HG03469 (cell line): ENCODE data around the gene PPP2R5B.

Source experiments
- ATAC-seq: cut with Tn5 transposase; IDR thresholded peaks from one replicate; pipeline ENCODE4 v1.9.1; 2021; ENCODE audit warnings: mild to moderate bottlenecking, moderate library complexity, moderate number of reproducible peaks; ENCODE audit not compliant: unreplicated experiment

Gene PPP2R5B

GRCh38 chr11:64926689-64927088 is 2.2 kb downstream of the PPP2R5B start:
- no peak for ATAC-seq

DNA sequence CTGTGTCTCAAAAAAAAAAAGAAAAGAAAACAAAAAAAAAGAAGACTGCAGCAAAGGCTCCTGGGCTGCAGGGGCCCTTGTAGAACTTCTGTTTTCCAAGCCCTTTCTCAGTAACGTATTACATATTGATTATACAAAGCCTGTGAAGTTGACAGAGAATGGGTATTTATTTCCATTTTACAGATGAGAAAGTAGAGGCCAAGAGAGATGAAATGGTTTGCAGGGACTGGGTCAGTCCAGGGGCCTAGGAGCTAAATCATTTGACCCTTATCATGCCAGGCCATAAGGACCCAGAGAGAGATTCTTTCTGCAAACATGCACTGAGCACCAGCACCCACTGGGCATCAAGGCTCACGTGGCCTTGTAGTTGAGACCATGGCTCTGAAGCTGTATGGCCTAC is 4.5 kb downstream of the PPP2R5B start:
- ATAC-seq: no peak

DNA sequence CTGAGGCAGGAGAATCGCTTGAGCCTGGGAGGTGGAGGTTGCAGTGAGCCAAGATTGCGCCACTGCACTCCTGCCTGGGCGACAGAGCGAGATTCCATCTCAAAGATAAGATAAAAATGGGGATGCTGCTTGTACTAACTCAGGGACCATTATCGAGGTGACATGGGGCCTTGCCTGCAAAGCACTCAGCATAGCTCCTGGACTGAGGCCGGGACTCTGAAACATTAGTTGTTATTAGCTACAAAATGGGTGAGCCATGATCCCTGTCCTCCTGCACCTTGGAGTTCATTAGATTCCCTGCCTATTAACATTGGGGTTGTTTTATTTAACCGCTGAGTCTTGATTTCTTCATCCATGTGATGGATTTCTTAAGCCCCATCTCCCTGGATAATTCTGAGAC is 5.1 kb downstream of the PPP2R5B start:
- no peak for ATAC-seq

- ATAC-seq: no peak
Measured at GRCh38 chr11:64930340-64930739, 5.9 kb downstream of the PPP2R5B start.

- ATAC-seq: no peak
Measured at GRCh38 chr11:64931290-64931689, 6.8 kb downstream of the PPP2R5B start.

GRCh38 chr11:64932324-64932723 is 7.8 kb downstream of the PPP2R5B start:
- ATAC-seq: no peak

GRCh38 chr11:64933213-64933934 is 8.9 kb downstream of the PPP2R5B start:
- no peak for ATAC-seq

DNA sequence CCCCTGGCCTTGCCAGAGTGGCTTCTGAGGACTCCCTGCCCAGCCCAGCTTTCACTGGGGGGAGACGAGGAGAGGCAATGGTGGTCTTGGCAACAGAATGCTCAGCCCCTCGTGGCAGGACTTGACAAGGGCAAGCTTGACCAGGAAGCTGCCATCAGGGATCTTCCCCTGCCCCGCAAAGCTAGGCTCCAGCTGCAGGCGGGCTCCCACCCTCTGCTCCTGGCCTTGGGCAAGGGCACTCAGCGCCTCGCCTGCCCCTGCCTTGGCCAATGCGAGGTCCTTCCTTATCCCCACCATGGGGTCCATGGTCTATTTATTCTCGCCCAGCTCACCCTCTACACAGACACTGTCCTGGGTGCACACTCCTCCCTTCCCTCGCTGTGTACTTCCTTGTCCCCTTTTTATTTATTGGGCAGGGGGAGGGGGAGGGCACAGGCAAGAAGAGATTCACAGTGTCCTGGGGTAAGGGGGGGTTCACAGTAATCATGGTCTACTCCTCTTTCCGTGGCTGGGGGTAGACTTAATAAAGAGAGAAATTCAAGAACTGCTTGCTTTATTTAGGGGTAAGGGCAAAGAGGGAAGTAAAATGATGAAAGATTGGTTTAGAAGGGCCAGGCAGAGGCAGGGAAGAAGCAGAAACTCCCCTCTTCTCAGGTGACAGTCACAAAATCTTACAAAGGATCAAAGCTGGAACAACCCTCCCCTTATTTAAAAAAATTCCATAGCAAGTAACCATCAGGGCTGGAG is 9.6 kb downstream of the PPP2R5B start:
- ATAC-seq: no peak

DNA sequence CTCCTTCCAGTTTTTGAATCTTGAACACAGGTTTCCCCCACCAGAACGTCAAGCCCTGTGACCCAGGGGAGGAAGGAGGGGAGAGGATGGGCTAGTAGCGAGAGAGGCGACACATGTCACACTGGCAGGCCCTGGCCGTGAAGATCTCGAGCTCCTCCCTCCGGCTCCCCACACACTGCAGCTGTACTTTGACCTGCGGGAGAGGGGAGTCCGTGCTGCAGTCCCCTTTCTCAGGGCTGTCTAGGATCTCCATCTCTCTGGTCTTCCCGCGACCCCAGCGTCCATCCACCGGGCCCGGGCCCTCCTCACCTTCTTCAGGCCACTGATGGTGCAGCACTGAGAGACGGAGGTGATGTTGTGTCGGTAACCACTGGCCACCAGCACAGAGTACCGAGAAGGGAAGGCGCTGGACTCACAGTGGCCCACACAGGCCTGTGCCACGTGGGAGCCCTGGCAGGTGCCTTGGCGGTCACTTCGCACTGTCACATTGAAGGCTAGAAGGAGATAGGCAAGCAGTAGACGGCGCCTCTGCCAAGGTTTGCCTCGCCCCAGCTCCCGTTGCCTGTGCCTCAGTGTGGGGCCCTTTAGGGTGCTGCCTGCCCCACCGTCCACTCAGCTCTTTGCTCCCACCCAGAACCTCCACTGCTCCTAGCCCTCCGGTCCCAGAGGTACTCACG is 10.3 kb downstream of the PPP2R5B start:
- no peak for ATAC-seq

DNA sequence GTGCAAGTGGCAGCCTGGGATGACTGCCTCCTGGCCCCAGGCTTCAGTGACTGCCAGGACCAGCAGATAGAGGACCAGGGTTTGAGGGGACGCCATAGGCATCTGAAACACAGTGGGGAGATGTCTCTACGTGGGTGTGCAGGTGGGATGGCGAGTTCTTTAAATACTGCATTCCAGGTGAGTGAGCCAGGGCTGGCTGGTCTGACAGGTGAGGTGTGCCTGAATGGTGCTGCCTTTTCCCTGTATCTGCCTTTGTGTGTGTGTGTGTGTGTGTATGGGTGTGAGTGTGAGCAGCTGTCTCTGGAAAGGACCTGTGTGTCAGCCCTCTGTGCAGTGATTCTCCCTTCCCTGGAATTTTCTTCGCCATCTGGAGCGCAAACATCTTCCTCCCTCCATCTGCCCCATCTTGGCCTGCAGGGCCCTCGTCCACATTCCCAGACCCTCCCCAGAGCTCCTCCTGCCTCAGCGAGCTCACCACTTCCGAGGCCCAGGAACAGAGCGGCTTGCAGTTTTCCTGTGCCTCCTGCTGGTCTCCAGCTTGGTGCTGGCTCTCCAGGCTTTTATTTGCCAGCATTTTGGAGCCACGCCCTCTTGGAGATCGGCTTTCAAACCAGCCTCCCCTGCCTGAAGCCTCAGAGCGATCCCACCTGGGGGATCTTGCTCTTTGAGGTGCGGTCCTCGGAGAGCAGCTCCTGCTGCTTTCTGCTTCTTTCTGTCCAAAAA is 11.0 kb downstream of the PPP2R5B start, which contains the start of gene GPHA2:
Gene GPHA2 (minus strand): TSS at position 535 of the 723 bp plus-strand sequence. CDS start 433 bp downstream, at position 102.
- ATAC-seq: no peak

GRCh38 chr11:64936539-64936938 is 12.1 kb downstream of the PPP2R5B start:
- ATAC-seq: no peak

DNA sequence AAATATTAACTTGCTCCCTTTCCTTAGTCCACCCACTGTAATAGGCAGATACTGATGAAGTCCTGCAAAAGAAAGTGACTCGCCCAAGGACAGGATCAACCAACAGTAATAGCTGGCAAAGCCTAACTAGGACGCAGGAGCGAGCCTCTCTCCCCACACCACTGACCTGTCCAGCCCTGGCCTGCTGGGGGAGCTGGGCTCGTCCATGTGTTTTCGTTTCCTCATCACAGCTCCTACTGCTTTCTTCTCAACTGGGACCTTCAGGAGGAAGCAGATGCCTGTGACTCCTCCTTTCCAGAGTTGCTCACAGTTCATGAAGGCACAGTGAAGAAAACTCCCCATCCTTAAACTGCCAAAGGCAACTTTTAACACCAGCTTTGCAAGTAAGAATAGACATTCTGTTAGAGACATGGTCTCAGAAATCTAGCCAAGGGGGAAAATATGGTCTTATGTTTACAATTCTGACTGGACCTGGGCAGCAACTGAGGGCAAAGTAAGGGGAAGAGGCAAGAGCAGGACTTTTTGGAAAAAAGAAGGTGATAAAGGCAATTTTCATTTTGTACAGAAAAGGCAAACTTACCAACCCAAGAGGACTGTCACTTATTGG is 22.8 kb downstream of the PPP2R5B start:
- ATAC-seq: no peak

DNA sequence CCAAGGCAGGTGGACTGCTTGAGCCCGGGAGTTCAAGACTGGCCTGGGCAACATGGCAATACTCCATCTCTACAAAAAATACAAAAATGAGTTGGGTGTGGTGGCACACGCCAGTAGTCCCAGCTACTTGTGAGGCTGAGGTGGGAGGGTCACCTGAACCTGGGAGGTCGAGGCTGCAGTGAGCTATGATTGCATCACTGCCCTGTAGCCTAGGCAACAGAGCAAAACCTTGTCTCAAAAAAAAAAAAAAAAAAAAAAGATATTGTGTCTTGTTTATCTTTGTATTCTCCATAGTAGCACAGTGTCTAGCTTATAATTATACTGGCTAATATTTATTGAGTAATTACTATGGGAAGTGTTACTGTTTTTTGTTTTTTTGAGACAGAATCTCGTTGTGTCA is 27.0 kb downstream of the PPP2R5B start:
- no peak for ATAC-seq

GRCh38 chr11:64954201-64954600 is 29.7 kb downstream of the PPP2R5B start:
- ATAC-seq: no peak

- no peak for ATAC-seq
Measured at GRCh38 chr11:64959498-64959897, 35.0 kb downstream of the PPP2R5B start.

DNA sequence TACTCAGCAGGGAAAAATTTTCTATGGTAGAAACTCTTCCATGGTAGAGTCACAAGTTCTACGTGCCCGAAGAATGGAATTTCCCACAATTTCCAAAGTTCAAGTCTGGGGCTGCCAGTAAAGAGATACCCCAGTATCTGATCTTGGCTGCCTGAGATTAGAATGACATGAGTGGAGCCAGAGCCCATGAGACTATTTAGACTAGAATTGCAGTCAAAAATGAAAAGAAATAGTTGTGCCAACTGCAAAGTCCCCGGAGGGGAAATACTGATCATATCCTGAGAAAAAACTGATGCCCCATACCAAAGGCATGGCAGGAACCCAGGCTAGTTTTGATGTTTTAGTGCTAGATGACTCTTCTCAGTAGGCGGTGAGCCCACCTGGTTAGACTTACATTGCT is 36.2 kb downstream of the PPP2R5B start:
- no peak for ATAC-seq

GRCh38 chr11:64963072-64963631 is 38.7 kb downstream of the PPP2R5B start:
- ATAC-seq: no peak

GRCh38 chr11:64967375-64967774 is 42.9 kb downstream of the PPP2R5B start:
- no peak for ATAC-seq

GRCh38 chr11:64969209-64969608 is 44.7 kb downstream of the PPP2R5B start:
- ATAC-seq: no peak

GRCh38 chr11:64970731-64971151 is 46.3 kb downstream of the PPP2R5B start:
- no peak for ATAC-seq
